HFF-Myc (cell line): ENCODE measurements around the gene PDCD2L.
"Not testable (repeated sequence)": the region's sequence is repeated elsewhere in the genome, so short reads cannot be mapped to it uniquely, and the experiment has no call there.

ENCODE experiments used
- DNase-seq: peaks from one replicate; pipeline ENCODE4 v3.0.0-alpha.2; 2011; ENCODE audit warnings: low read depth; ENCODE audit errors: extremely low read depth
- H3K4me3 ChIP-seq: replicated peaks from 2 replicates; pipeline ENCODE4 v1.5.1; 2011; ENCODE audit warnings: low read depth, mild to moderate bottlenecking, control low read depth, low read length
- CTCF ChIP-seq: IDR thresholded peaks from 2 replicates; pipeline ENCODE4 v1.5.1; 2012; ENCODE audit warnings: mild to moderate bottlenecking, low read depth, low read length, control low read depth; ENCODE audit errors: missing control alignments

PDCD2L gene

GRCh38 chr19:34454091-34454490, 49.9 kb downstream of the PDCD2L start:
- DNase-seq = no peak
- TF ChIP-seq CTCF = no peak
- no peak overlapping the region for H3K4me3 ChIP-seq

- no peak for DNase-seq
- H3K4me3 ChIP-seq = no peak overlapping the region
- no peak for TF ChIP-seq CTCF
Observed at GRCh38 chr19:34454685-34455084, 50.5 kb downstream of the PDCD2L start.

GRCh38 chr19:34455783-34456480, 51.7 kb downstream of the PDCD2L start:
- not testable (repeated sequence) for DNase-seq, H3K4me3 ChIP-seq

GRCh38 chr19:34457446-34457845, 53.2 kb downstream of the PDCD2L start:
- TF ChIP-seq CTCF = no peak
- DNase-seq = no peak
- no peak overlapping the region for H3K4me3 ChIP-seq

GRCh38 chr19:34458677-34459076, 54.5 kb downstream of the PDCD2L start:
- H3K4me3 ChIP-seq = no peak overlapping the region
- no peak for TF ChIP-seq CTCF
- DNase-seq = no peak

- no peak for DNase-seq
- H3K4me3 ChIP-seq = no peak overlapping the region
- no peak for TF ChIP-seq CTCF
Observed at GRCh38 chr19:34459614-34460013, 55.4 kb downstream of the PDCD2L start.

GRCh38 chr19:34461375-34462100, 57.3 kb downstream of the PDCD2L start:
- no peak overlapping the region for H3K4me3 ChIP-seq
- TF ChIP-seq CTCF = no peak
- no peak for DNase-seq

GRCh38 chr19:34464785-34465184, 60.6 kb downstream of the PDCD2L start:
- not testable (repeated sequence) for H3K4me3 ChIP-seq, DNase-seq
